SK-N-MC (cell line): ENCODE results near the gene IL17RA.

Experiments used
- DNase-seq: peaks from one replicate; pipeline ENCODE4 v3.0.0-alpha.2; 2011; ENCODE audit warnings: low read depth, low spot score
- H3K27ac ChIP-seq: fragments of 200-600 bp; sonication (generic); 2 replicates; pipeline ENCODE4 v1.5.1; 2016; ENCODE audit warnings: mixed run types
- H3K36me3 ChIP-seq: fragments of 200-600 bp; sonication (generic); 2 replicates; pipeline ENCODE4 v1.6.1; 2017; ENCODE audit warnings: antibody characterized with exemption, low read length, mixed read lengths; ENCODE audit not compliant: insufficient read depth
- H3K4me3 ChIP-seq: fragments of 200-600 bp; sonication (generic); 2 replicates; pipeline ENCODE4 v1.5.1; 2016
- H3K9ac ChIP-seq: fragments of 200-600 bp; sonication (generic); 2 replicates; pipeline ENCODE4 v1.8.0; 2017; ENCODE audit warnings: mixed run types, mixed read lengths; ENCODE audit not compliant: insufficient read length
- H3K9me3 ChIP-seq: fragments of 200-600 bp; sonication (generic); 2 replicates; pipeline ENCODE4 v1.6.1; 2017; ENCODE audit warnings: low read depth, mild to moderate bottlenecking, antibody characterized with exemption, low read length, moderate library complexity, mixed read lengths
- EZH2 ChIP-seq: fragments of 200-600 bp; sonication (generic); IDR thresholded peaks from one replicate; pipeline ENCODE4 v1.6.1; 2017; ENCODE audit warnings: antibody characterized with exemption
- FOXP2 ChIP-seq: optimal IDR thresholded peaks from 2 replicates; pipeline ENCODE3; 2011; ENCODE audit warnings: mild to moderate bottlenecking, moderate library complexity; ENCODE audit not compliant: insufficient read depth; ENCODE audit errors: extremely low read length, control extremely low read depth
- POLR2AphosphoS5 ChIP-seq: IDR thresholded peaks from 2 replicates; pipeline ENCODE4 v1.6.1; 2012; ENCODE audit warnings: mild to moderate bottlenecking, low read depth, low read length, borderline replicate concordance

IL17RA gene

GRCh38 chr22:17107547-17107810, 22.7 kb downstream of the IL17RA start:
- H3K27ac ChIP-seq: no peak overlapping the region
- no peaks in the 10 kb centered on the region for H3K9me3 ChIP-seq
- no peak for TF ChIP-seq POLR2AphosphoS5
- TF ChIP-seq EZH2: no peak
- no peak for TF ChIP-seq FOXP2
- H3K4me3 ChIP-seq: no peak overlapping the region
- no peaks in the 10 kb centered on the region; the same call in 1 of the 2 replicates for H3K36me3 ChIP-seq
- no peak overlapping the region for H3K9ac ChIP-seq
- DNase-seq: no peak

DNA sequence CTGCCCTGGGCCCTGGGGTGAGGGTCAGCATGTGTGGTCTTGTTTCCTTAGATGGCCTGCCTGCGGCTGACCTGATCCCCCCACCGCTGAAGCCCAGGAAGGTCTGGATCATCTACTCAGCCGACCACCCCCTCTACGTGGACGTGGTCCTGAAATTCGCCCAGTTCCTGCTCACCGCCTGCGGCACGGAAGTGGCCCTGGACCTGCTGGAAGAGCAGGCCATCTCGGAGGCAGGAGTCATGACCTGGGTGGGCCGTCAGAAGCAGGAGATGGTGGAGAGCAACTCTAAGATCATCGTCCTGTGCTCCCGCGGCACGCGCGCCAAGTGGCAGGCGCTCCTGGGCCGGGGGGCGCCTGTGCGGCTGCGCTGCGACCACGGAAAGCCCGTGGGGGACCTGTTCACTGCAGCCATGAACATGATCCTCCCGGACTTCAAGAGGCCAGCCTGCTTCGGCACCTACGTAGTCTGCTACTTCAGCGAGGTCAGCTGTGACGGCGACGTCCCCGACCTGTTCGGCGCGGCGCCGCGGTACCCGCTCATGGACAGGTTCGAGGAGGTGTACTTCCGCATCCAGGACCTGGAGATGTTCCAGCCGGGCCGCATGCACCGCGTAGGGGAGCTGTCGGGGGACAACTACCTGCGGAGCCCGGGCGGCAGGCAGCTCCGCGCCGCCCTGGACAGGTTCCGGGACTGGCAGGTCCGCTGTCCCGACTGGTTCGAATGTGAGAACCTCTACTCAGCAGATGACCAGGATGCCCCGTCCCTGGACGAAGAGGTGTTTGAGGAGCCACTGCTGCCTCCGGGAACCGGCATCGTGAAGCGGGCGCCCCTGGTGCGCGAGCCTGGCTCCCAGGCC, 23.7 kb downstream of the IL17RA start:
- no peak overlapping the region for H3K27ac ChIP-seq

GRCh38 chr22:17109113-17109865, 24.5 kb downstream of the IL17RA start:
- no peak for DNase-seq
- no peak for TF ChIP-seq FOXP2
- TF ChIP-seq EZH2: no peak
- no peak for TF ChIP-seq POLR2AphosphoS5
- no peak overlapping the region for H3K9ac ChIP-seq
- no peak overlapping the region for H3K4me3 ChIP-seq
- no peaks in the 10 kb centered on the region; the same call in 1 of the 2 replicates for H3K36me3 ChIP-seq
- no peak overlapping the region for H3K27ac ChIP-seq
- no peaks in the 10 kb centered on the region for H3K9me3 ChIP-seq

More for the DNA sequence above, 23.7 kb downstream of the IL17RA start:
- H3K9ac ChIP-seq: no peak overlapping the region
- DNase-seq: no peak
- no peak overlapping the region for H3K4me3 ChIP-seq
- no peaks in the 10 kb centered on the region; the same call in 1 of the 2 replicates for H3K36me3 ChIP-seq
- H3K9me3 ChIP-seq: no peaks in the 10 kb centered on the region
- TF ChIP-seq EZH2: no peak
- no peak for TF ChIP-seq FOXP2
- TF ChIP-seq POLR2AphosphoS5: no peak

DNA sequence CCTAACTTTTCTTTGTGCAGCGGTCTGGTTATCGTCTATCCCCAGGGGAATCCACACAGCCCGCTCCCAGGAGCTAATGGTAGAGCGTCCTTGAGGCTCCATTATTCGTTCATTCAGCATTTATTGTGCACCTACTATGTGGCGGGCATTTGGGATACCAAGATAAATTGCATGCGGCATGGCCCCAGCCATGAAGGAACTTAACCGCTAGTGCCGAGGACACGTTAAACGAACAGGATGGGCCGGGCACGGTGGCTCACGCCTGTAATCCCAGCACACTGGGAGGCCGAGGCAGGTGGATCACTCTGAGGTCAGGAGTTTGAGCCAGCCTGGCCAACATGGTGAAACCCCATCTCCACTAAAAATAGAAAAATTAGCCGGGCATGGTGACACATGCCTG, 25.2 kb downstream of the IL17RA start:
- DNase-seq: no peak
- H3K27ac ChIP-seq: no peak overlapping the region
- TF ChIP-seq EZH2 (no peak), FOXP2 (no peak), POLR2AphosphoS5 (no peak)
- no peak overlapping the region for H3K4me3 ChIP-seq
- H3K9ac ChIP-seq: no peak overlapping the region
- H3K9me3 ChIP-seq: no peaks in the 10 kb centered on the region
- no peaks in the 10 kb centered on the region; the same call in 1 of the 2 replicates for H3K36me3 ChIP-seq

DNA sequence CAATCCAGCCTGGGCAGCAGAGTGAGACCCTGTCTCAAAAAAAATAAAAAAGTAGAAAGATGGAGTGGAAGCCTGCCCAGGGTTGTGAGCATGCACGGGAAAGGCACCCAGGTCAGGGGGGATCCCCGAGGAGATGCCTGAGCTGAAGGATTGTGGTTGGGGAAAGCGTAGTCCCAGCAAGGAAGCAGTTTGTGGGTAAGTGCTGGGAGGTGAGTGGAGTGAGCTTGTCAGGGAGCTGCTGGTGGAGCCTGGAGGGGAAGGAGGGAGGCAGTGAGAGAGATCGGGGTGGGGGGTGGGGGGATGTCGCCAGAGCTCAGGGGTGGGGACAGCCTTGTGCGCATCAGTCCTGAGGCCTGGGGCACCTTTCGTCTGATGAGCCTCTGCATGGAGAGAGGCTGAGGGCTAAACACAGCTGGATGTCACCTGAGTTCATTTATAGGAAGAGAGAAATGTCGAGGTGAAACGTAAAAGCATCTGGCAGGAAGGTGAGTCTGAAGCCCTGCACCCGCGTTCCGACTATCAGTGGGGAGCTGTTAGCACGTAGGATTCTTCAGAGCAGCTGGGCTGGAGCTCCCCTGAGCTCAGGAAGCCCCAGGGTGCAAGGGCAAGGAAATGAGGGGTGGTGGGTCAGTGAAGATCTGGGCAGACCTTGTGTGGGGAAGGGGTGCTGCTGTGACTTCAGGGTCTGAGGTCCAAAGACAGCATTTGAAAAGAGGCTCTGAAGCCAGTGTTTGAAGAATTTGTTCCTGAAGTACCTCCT, 26.2 kb downstream of the IL17RA start:
- no peak overlapping the region for H3K27ac ChIP-seq
- no peak overlapping the region for H3K4me3 ChIP-seq
- TF ChIP-seq EZH2: no peak
- no peak for TF ChIP-seq POLR2AphosphoS5
- no peak for TF ChIP-seq FOXP2
- no peaks in the 10 kb centered on the region for H3K9me3 ChIP-seq
- H3K36me3 ChIP-seq: no peaks in the 10 kb centered on the region; the same call in 1 of the 2 replicates
- H3K9ac ChIP-seq: no peak overlapping the region
- DNase-seq: no peak

DNA sequence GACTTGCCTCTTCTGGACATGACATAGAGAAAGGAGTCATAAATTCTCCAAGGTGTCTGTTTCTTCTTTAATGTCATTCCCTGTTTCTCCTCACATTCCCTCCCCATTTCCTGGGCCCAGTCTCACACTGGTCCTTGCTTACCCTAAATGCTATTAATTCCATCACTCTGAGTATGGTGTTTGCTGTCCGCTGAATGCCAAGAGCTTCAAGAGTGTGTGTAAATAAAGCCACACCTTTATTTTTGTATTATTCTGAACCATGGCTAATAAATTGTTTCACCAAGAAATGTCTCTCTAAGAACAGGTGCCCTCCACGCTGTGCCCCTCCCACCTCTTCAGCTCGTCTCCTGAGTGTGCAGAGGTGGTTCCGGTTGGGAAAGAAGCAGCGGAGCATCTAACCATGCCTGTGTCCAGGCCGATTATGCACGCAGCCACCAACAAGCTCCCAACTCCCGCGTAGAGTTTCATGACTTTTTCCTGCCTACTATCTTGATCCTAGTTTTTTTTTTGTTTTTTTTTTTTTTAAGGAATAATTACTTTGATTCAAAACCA, 27.8 kb downstream of the IL17RA start:
- no peak for DNase-seq
- no peak overlapping the region for H3K27ac ChIP-seq
- H3K4me3 ChIP-seq: no peak overlapping the region
- H3K9me3 ChIP-seq: no peaks in the 10 kb centered on the region
- H3K9ac ChIP-seq: no peak overlapping the region
- no peaks in the 10 kb centered on the region; the same call in 1 of the 2 replicates for H3K36me3 ChIP-seq
- TF ChIP-seq EZH2: no peak
- TF ChIP-seq FOXP2: no peak
- no peak for TF ChIP-seq POLR2AphosphoS5

DNA sequence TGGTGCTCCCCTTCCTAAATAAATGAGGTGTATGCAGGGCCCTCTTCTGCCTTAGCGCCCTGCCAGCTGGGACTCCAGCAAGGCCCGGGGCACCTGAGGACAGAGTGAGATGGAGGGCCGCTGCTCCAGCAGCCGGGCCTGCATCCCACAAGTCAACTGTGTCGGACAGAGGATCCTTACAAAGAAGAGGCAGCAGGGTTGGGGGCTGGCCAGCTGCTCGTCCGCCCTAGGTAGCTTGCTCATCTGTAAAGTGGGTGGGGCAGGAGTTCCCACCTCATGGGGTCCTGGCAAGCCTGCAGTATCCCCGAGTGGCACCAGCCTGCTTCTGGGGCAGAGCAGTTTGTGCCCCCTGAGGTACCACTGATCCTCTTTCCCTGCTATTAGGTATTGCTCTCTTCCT, 28.8 kb downstream of the IL17RA start:
- TF ChIP-seq EZH2 (no peak), POLR2AphosphoS5 (no peak), FOXP2 (no peak)
- no peak for DNase-seq
- no peak overlapping the region for H3K9ac ChIP-seq
- H3K9me3 ChIP-seq: no peaks in the 10 kb centered on the region
- no peak overlapping the region for H3K27ac ChIP-seq
- H3K36me3 ChIP-seq: no peaks in the 10 kb centered on the region
- no peak overlapping the region for H3K4me3 ChIP-seq
